Measurements from ENCODE around the gene TRIM29. TPM values are rescaled to one million over a fixed set of nuclear protein-coding genes. Genes with fewer than 3 reads are reported as not detected.

TRIM29 gene
- total and polyA plus RNA-seq, 2 donors from 2014 or later = 0.65 to 32.9 TPM

DNA sequence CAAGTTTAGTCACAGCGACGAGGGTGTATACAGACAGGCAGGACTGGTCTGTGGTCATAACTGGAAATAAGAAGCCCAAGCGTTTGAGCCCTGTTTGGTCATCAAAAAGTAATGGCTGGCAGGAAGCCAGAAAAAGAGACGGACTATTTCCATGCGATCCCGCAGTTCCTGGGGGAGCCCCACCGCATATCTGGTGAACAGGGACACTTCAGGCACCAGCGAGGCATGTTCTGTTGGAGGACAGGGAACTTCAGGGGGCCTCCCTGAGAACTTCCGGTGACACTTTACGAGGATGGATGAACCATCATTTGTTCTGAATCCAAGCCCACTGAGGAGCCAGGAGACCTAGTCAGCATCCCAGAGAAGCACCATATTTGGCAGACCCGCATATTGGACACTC lies 29.7 kb upstream of the TRIM29 start:
- H3K27me3 ChIP-seq (ENCODE audit: control insufficient read depth, insufficient read depth, low read length) = no peaks in the 10 kb centered on the region
- no peaks in the 10 kb centered on the region for H3K36me3 ChIP-seq (ENCODE audit: control insufficient read depth in 2 of 3, insufficient read depth in 3 of 3, low read length in 3 of 3)
- TF ChIP-seq, protein P1, sequence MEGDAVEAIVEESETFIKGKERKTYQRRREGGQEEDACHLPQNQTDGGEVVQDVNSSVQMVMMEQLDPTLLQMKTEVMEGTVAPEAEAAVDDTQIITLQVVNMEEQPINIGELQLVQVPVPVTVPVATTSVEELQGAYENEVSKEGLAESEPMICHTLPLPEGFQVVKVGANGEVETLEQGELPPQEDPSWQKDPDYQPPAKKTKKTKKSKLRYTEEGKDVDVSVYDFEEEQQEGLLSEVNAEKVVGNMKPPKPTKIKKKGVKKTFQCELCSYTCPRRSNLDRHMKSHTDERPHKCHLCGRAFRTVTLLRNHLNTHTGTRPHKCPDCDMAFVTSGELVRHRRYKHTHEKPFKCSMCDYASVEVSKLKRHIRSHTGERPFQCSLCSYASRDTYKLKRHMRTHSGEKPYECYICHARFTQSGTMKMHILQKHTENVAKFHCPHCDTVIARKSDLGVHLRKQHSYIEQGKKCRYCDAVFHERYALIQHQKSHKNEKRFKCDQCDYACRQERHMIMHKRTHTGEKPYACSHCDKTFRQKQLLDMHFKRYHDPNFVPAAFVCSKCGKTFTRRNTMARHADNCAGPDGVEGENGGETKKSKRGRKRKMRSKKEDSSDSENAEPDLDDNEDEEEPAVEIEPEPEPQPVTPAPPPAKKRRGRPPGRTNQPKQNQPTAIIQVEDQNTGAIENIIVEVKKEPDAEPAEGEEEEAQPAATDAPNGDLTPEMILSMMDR (IDR thresholded peaks at IDR 0.05; ENCODE audit: borderline replicate concordance, extremely low read depth, insufficient read depth) = no peak
- no peak overlapping the region for H3K27ac ChIP-seq (ENCODE audit: low read depth in 2 of 2, low read length in 2 of 2)
- intact Hi-C loops (cut with DNase I) = no loop called here
- H3K9ac ChIP-seq (ENCODE audit: low read length in 3 of 3) = no peak overlapping the region
- H3K4me3 ChIP-seq (ENCODE audit: low read length in 3 of 3) = no peak overlapping the region
- H3K9me3 ChIP-seq (ENCODE audit: control insufficient read depth in 2 of 3, insufficient read depth in 1 of 3, low read length in 3 of 3) = no peaks in the 10 kb centered on the region
- FAIRE-seq (no peak), DNase-seq (peak in 1 of 5 donors; percentile 65)
- H3K4me1 ChIP-seq (ENCODE audit: control insufficient read depth in 2 of 3, insufficient read depth in 2 of 3, low read depth in 1 of 3, low read length in 3 of 3) = peaks cover 0 to 16% (median 0%) of the 10 kb centered on the region in 3 donors

DNA sequence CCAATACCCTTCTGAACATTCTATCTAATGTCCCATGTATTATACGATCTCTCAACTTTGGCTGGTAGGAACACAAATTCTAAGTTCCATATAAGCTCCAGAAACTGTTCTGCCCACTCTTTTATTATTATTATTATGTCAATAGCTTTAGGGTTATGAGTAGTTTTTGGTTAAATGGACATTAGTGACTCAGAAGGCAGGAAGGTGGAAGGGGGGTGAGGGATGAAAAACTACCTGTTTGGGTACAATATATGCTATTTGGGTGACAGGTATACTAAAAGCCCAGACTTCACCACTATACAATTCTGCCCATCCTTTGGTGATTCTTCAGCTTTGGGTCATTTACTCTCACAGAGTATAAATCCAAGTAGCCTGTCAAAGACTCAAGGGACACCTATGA lies 22.5 kb upstream of the TRIM29 start:
- no peak overlapping the region for H3K9ac ChIP-seq (ENCODE audit: low read length in 3 of 3)
- no peak overlapping the region for H3K4me3 ChIP-seq (ENCODE audit: low read length in 3 of 3)
- no peaks in the 10 kb centered on the region for H3K36me3 ChIP-seq (ENCODE audit: control insufficient read depth in 2 of 3, insufficient read depth in 3 of 3, low read length in 3 of 3)
- no peaks in the 10 kb centered on the region for H3K4me1 ChIP-seq (ENCODE audit: control insufficient read depth in 2 of 3, insufficient read depth in 2 of 3, low read depth in 1 of 3, low read length in 3 of 3)
- no peak for FAIRE-seq
- no peaks in the 10 kb centered on the region for H3K27me3 ChIP-seq (ENCODE audit: control insufficient read depth, insufficient read depth, low read length)
- H3K9me3 ChIP-seq (ENCODE audit: control insufficient read depth in 2 of 3, insufficient read depth in 1 of 3, low read length in 3 of 3) = peaks cover 0 to 3% (median 2%) of the 10 kb centered on the region in 3 donors
- TF ChIP-seq, protein P1 (IDR thresholded peaks at IDR 0.05; ENCODE audit: borderline replicate concordance, extremely low read depth, insufficient read depth) = no peak
- intact Hi-C loops (cut with DNase I) = no loop called here
- no peak overlapping the region for H3K27ac ChIP-seq (ENCODE audit: low read depth in 2 of 2, low read length in 2 of 2)
- no peak for DNase-seq

DNA sequence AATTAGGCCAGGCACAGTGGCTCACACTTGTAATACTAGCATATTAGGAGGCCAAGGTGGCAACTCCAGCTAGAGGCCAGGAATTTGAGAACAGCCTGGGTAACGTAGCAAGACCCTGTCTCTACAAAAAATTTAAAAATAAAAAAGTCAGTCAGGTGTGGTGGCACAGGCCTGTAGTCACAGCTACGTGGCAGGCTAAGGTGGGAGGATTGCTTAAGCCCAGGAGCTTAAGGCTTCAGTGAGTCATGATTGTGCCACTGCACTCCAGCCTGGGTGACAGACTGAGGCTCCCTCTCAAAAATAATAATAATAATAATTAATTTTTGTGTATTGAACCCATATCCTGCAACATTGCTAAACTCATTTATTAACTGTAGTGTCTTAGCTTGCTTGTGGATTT lies 15.3 kb upstream of the TRIM29 start:
- DNase-seq (no peak), FAIRE-seq (no peak)
- no peaks in the 10 kb centered on the region for H3K36me3 ChIP-seq (ENCODE audit: control insufficient read depth in 2 of 3, insufficient read depth in 3 of 3, low read length in 3 of 3)
- no peak overlapping the region for H3K27ac ChIP-seq (ENCODE audit: low read depth in 2 of 2, low read length in 2 of 2)
- no peak overlapping the region for H3K9ac ChIP-seq (ENCODE audit: low read length in 3 of 3)
- TF ChIP-seq, protein P1 (IDR thresholded peaks at IDR 0.05; ENCODE audit: borderline replicate concordance, extremely low read depth, insufficient read depth) = no peak
- H3K9me3 ChIP-seq (ENCODE audit: control insufficient read depth in 2 of 3, insufficient read depth in 1 of 3, low read length in 3 of 3) = peaks cover 0 to 7% (median 1%) of the 10 kb centered on the region in 3 donors
- no peaks in the 10 kb centered on the region for H3K27me3 ChIP-seq (ENCODE audit: control insufficient read depth, insufficient read depth, low read length)
- H3K4me3 ChIP-seq (ENCODE audit: low read length in 3 of 3) = no peak overlapping the region
- H3K4me1 ChIP-seq (ENCODE audit: control insufficient read depth in 2 of 3, insufficient read depth in 2 of 3, low read depth in 1 of 3, low read length in 3 of 3) = no peaks in the 10 kb centered on the region
- intact Hi-C loops (cut with DNase I) = no loop called here

DNA sequence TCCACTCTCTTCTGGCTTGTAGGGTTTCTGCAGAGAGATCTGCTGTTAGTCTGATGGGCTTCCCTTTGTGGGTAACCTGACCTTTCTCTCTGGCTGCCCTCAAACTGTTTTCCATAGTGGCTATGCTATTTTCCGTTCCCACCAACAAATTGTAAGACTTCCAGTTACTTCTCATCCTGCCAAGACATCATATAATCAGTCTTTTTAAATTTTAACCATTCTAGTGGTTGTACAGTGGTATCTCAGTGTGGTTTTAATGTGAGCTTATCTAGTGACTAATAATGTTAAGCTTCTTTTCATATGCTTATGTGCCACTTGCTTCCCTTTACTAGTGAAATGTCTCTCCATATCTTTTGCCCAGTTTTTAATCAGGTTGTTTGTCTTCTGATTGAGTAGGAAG lies 13.6 kb upstream of the TRIM29 start:
- TF ChIP-seq, protein P1 (IDR thresholded peaks at IDR 0.05; ENCODE audit: borderline replicate concordance, extremely low read depth, insufficient read depth) = no peak
- H3K9me3 ChIP-seq (ENCODE audit: control insufficient read depth in 2 of 3, insufficient read depth in 1 of 3, low read length in 3 of 3) = peaks cover 0 to 4% (median 0%) of the 10 kb centered on the region in 3 donors
- no peaks in the 10 kb centered on the region for H3K4me1 ChIP-seq (ENCODE audit: control insufficient read depth in 2 of 3, insufficient read depth in 2 of 3, low read depth in 1 of 3, low read length in 3 of 3)
- no peak for DNase-seq
- H3K4me3 ChIP-seq (ENCODE audit: low read length in 3 of 3) = no peak overlapping the region
- intact Hi-C loops (cut with DNase I) = no loop called here
- no peaks in the 10 kb centered on the region for H3K36me3 ChIP-seq (ENCODE audit: control insufficient read depth in 2 of 3, insufficient read depth in 3 of 3, low read length in 3 of 3)
- no peak for FAIRE-seq
- no peak overlapping the region for H3K9ac ChIP-seq (ENCODE audit: low read length in 3 of 3)
- no peaks in the 10 kb centered on the region for H3K27me3 ChIP-seq (ENCODE audit: control insufficient read depth, insufficient read depth, low read length)
- H3K27ac ChIP-seq (ENCODE audit: low read depth in 2 of 2, low read length in 2 of 2) = no peak overlapping the region

Measured in kidney (tissue), 14 donors.